Transverse colon (tissue), 4 donors: ENCODE data around the gene C11orf65. TPM values are rescaled to one million over a fixed set of nuclear protein-coding genes. Genes with fewer than 3 reads are reported as not detected.
"Not testable (repeated sequence)": the region's sequence is repeated elsewhere in the genome, so short reads cannot be mapped to it uniquely, and the experiment has no call there.

ENCODE experiments used
- DNase-seq: peaks from one replicate; pipeline ENCODE4 v3.0.0-alpha.2; 2019
- H3K27ac ChIP-seq, 4 donors: fragments of 200-600 bp; sonication (generic); 2 replicates each; pipeline ENCODE4 v1.5.1; 2016 to 2018; ENCODE audit warnings: inconsistent platforms in 4 of 4
- H3K27me3 ChIP-seq: fragments of 200-600 bp; sonication (generic); 2 replicates; pipeline ENCODE4 v1.5.1; 2017; ENCODE audit warnings: inconsistent platforms
- H3K36me3 ChIP-seq, 4 donors: fragments of 200-600 bp; sonication (generic); 2 replicates each; pipeline ENCODE4 v1.5.1; 2017 to 2019; ENCODE audit warnings: inconsistent platforms in 4 of 4
- H3K4me1 ChIP-seq, 4 donors: fragments of 200-600 bp; sonication (generic); 2 replicates each; pipeline ENCODE4 v1.5.1; 2017 to 2020; ENCODE audit warnings: inconsistent platforms in 4 of 4
- H3K4me3 ChIP-seq, 4 donors: fragments of 200-600 bp; sonication (generic); 1 replicate in 1 of 4; 2 replicates in 3 of 4; pipeline versions ENCODE4 v1.5.1 to v1.6.1; 2017 to 2019; ENCODE audit warnings: inconsistent platforms in 4 of 4
- H3K9me3 ChIP-seq, 2 donors: fragments of 200-600 bp; sonication (generic); 2 replicates each; pipeline ENCODE4 v1.5.1; 2017 to 2019; ENCODE audit warnings: inconsistent platforms in 2 of 2
- EP300 ChIP-seq: sonication (generic); formaldehyde crosslinking; IDR thresholded peaks from one replicate; pipeline ENCODE4 v1.6.1; 2017; ENCODE audit warnings: antibody characterized with exemption, low read depth
- POLR2A ChIP-seq: fragments of 450-650 bp; IDR thresholded peaks from one replicate; pipeline ENCODE4 v1.6.1; 2016; ENCODE audit warnings: antibody characterized with exemption, mild to moderate bottlenecking, moderate library complexity
- POLR2AphosphoS5 ChIP-seq, 3 donors: sonication (generic); formaldehyde crosslinking; IDR thresholded peaks; one replicate each; pipeline ENCODE4 v1.6.1; 2016; ENCODE audit warnings: antibody characterized with exemption in 3 of 3
- WGBS, 2 donors: methylation state at CpG; one replicate each; pipeline ENCODE4 v1.1.5; 2018; ENCODE audit warnings: low coverage in 1 of 2; 5-methylcytosine and 5-hydroxymethylcytosine counted together
- in situ Hi-C, 4 donors: fragments of 200-750 bp; cut with MboI; loops; one replicate each; pipeline versions ENCODE4 v1.15.0 to v1.15.1; 2017; ENCODE audit warnings: low sequenced_read_pairs in 3 of 4, low pct_ligation_motif_present in 1 of 4, low pct_unique_long_range_greater_than_20kb in 1 of 4
- intact Hi-C: fragments of 100-400 bp; cut with DNase I; formaldehyde crosslinking; loops from one replicate; pipeline ENCODE4 v1.15.1; 2023; ENCODE audit warnings: low total_unique reads
- total RNA-seq, 4 donors: library from RNA; depleted of rRNA; stranded (reverse); fragments of >200 nt; gene quantifications; one replicate each; pipeline ENCODE4 v1.1.0, GENCODE V29; 2016
- TF ChIP-seq, protein P1 (sequence below), 5 experiments: fragments of 200-600 bp in 3 of 5; fragments of 450-650 bp in 2 of 5; sonication (generic) in 3 of 5; IDR thresholded peaks; 1 replicate in 2 of 5; 2 replicates in 3 of 5; pipeline ENCODE4 v1.5.1; 2016 to 2017; ENCODE audit warnings: antibody characterized with exemption in 5 of 5, inconsistent platforms in 3 of 5, mild to moderate bottlenecking in 2 of 5, moderate library complexity in 1 of 5

C11orf65 gene
- total RNA-seq, 4 donors from 2014 or later: 1.1 TPM; not detected in 2

GRCh38 chr11:108393046-108393445 is 74.3 kb downstream of the C11orf65 start:
- intact Hi-C loops: no loop called here

DNA sequence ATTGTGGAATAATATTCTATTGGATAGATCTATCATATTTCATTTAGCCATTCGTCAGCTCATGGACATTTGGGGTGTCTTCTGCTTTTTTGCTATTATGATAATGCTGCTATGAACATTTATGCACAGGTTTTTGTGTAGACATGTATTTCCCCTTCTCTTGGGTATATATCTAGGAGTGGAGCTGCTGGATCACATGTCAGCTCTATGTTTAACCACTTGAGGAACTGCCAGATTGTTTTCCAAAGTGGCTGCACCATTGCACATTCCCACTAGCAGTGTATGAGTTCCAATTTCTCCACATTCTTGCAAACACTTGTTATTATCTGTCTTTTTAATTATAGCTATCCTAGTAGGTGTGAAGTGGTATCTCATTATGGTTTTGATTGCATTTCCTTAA is 75.0 kb downstream of the C11orf65 start:
- intact Hi-C loops: no loop called here
- 86 to 100% methylated on average over 1 of the region's 1 CpG for WGBS, 2 donors
- in situ Hi-C loops: no loop called here
- Histone ChIP-seq H3K4me3 (no peak overlapping the region), H3K27me3 (no peaks in the 10 kb centered on the region), H3K9me3 (no peaks in the 10 kb centered on the region), H3K27ac (no peak overlapping the region), H3K4me1 (no peaks in the 10 kb centered on the region), H3K36me3 (no peaks in the 10 kb centered on the region)
- TF ChIP-seq EP300: no peak
- TF ChIP-seq POLR2A: no peak
- TF ChIP-seq, protein P1, sequence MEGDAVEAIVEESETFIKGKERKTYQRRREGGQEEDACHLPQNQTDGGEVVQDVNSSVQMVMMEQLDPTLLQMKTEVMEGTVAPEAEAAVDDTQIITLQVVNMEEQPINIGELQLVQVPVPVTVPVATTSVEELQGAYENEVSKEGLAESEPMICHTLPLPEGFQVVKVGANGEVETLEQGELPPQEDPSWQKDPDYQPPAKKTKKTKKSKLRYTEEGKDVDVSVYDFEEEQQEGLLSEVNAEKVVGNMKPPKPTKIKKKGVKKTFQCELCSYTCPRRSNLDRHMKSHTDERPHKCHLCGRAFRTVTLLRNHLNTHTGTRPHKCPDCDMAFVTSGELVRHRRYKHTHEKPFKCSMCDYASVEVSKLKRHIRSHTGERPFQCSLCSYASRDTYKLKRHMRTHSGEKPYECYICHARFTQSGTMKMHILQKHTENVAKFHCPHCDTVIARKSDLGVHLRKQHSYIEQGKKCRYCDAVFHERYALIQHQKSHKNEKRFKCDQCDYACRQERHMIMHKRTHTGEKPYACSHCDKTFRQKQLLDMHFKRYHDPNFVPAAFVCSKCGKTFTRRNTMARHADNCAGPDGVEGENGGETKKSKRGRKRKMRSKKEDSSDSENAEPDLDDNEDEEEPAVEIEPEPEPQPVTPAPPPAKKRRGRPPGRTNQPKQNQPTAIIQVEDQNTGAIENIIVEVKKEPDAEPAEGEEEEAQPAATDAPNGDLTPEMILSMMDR (IDR thresholded peaks at IDR 0.05): no peak
- TF ChIP-seq POLR2AphosphoS5 (IDR thresholded peaks at IDR 0.05): no peak
- no peak for DNase-seq

More at GRCh38 chr11:108393046-108393445, 74.3 kb downstream of the C11orf65 start:
- WGBS, 2 donors: 28 to 47% methylated on average over 1 of the region's 1 CpG
- in situ Hi-C loops: no loop called here
- TF ChIP-seq POLR2AphosphoS5 (IDR thresholded peaks at IDR 0.05) (no peak), EP300 (no peak), POLR2A (no peak)
- TF ChIP-seq, protein P1 (IDR thresholded peaks at IDR 0.05): no peak
- H3K9me3 ChIP-seq: no peaks in the 10 kb centered on the region
- no peaks in the 10 kb centered on the region for H3K27me3 ChIP-seq
- H3K4me3 ChIP-seq: no peak overlapping the region
- no peaks in the 10 kb centered on the region for H3K4me1 ChIP-seq
- no peak overlapping the region for H3K27ac ChIP-seq
- DNase-seq: no peak
- no peaks in the 10 kb centered on the region for H3K36me3 ChIP-seq

DNA sequence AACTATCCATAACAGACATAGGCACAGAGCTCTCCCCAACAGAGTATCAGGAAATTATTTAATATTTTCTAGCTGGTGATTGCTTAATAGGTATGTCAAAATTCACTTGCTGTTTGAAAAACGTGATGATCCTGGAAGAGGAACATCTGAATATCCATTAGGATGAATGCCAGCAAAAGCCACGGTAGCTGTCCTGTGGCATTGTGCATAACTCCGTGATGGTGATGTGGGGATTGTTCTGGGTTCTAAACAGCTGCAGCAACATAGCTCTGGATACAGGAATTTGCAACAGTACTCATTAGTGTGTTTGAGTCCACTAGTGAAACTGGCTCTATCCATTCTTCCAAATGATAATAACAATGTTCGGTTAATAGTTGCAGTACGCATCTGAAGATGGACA is 78.8 kb downstream of the C11orf65 start:
- Histone ChIP-seq H3K27ac (no peak overlapping the region), H3K4me3 (no peak overlapping the region), H3K9me3 (no peaks in the 10 kb centered on the region), H3K4me1 (no peaks in the 10 kb centered on the region), H3K27me3 (no peaks in the 10 kb centered on the region), H3K36me3 (no peaks in the 10 kb centered on the region)
- TF ChIP-seq, protein P1 (IDR thresholded peaks at IDR 0.05): no peak
- TF ChIP-seq EP300: no peak
- TF ChIP-seq POLR2AphosphoS5 (IDR thresholded peaks at IDR 0.05): no peak
- TF ChIP-seq POLR2A: no peak
- DNase-seq: no peak
- intact Hi-C loops: loop anchor here (2.0 kb wide), 1 partner anchor 48 kb away; no protein-coding TSS in a partner anchor
- in situ Hi-C loops: no loop called here
- WGBS, 2 donors: 88 to 92% methylated on average over 2 to 5 of the region's 5 CpGs

DNA sequence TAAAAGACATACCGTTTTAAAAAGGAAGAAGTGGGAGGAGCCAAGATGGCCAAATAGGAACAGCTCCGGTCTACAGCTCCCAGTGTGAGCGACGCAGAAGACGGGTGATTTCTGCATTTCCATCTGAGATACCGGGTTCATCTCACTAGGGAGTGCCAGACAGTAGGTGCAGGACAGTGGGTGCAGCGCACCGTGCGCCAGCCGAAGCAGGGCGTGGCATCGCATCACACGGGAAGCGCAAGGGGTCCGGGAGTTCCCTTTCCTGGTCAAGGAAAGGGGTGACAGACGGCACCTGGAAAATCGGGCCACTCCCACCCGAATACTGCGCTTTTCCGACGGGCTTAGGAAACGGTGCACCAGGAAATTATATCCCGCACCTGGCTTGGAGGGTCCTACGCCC is 93.8 kb downstream of the C11orf65 start:
- H3K4me1 ChIP-seq, H3K27ac ChIP-seq, H3K4me3 ChIP-seq, DNase-seq, H3K36me3 ChIP-seq, intact Hi-C loops, H3K27me3 ChIP-seq, in situ Hi-C loops, H3K9me3 ChIP-seq: not testable (repeated sequence)
- WGBS, 2 donors: 89 to 96% methylated on average over 5 to 24 of the region's 24 CpGs

- H3K27ac ChIP-seq: no peak overlapping the region
- DNase-seq: no peak
- intact Hi-C loops (no loop called here), in situ Hi-C loops (no loop called here)
- no peak for TF ChIP-seq POLR2AphosphoS5 (IDR thresholded peaks at IDR 0.05)
- TF ChIP-seq POLR2A: no peak
- TF ChIP-seq, protein P1 (IDR thresholded peaks at IDR 0.05): no peak
- TF ChIP-seq EP300: no peak
- 72 to 76% methylated on average over 5 of the region's 5 CpGs for WGBS, 2 donors
- H3K4me1 ChIP-seq: no peaks in the 10 kb centered on the region
- H3K4me3 ChIP-seq: no peak overlapping the region
- H3K9me3 ChIP-seq: no peaks in the 10 kb centered on the region
- H3K27me3 ChIP-seq: no peaks in the 10 kb centered on the region
- peaks cover 0 to 9% (median 0%) of the 10 kb centered on the region in 4 donors for H3K36me3 ChIP-seq
Measured at GRCh38 chr11:108370990-108371389, 96.3 kb downstream of the C11orf65 start.
